HCT116 (cell line): ENCODE data around the gene GMPPA. TPM values are rescaled to one million over a fixed set of nuclear protein-coding genes. Genes with fewer than 3 reads are reported as not detected.

Source experiments
- ATAC-seq: fragments of 200-7000 bp; cut with Tn5 transposase; 2 replicates; pipeline ENCODE4 v1.9.1; 2020; ENCODE audit warnings: mild to moderate bottlenecking, moderate library complexity
- BruUV-seq: library from RNA; stranded (reverse); fragments of 400-500 nt; replicated peaks from 2 replicates; lab custom pipeline; 2021; lab: Mats Ljungman, UMichigan
- CTCF ChIA-PET: fragments of 300-600 bp; sonication (Branson Sonifier 250); formaldehyde crosslinking; loops from one replicate; lab custom pipeline; 2021; ENCODE audit warnings: antibody characterized with exemption; lab: Charles Lee
- POLR2A ChIA-PET: fragments of 300-600, 350-600 bp; sonication (Branson Sonifier 250); formaldehyde crosslinking; loops from one replicate; lab custom pipeline; 2021; ENCODE audit warnings: antibody characterized with exemption; lab: Charles Lee
- RAD21 ChIA-PET, 2 experiments: fragments of 300-600 bp; sonication (Branson Sonifier 250); formaldehyde crosslinking; loops; one replicate each; lab custom pipeline; 2023; ENCODE audit warnings: low total read pairs in 2 of 2; ENCODE audit not compliant: uncharacterized antibody in 2 of 2, unreplicated experiment in 2 of 2, low non-redundant PET in 1 of 2; lab: Charles Lee
- DNase-seq: peaks from one replicate; pipeline ENCODE4 v3.0.0-alpha.2; 2010; ENCODE audit warnings: low read depth, low spot score
- H2AFZ ChIP-seq: fragments of 200-600 bp; shearing (Covaris generic), sonication (generic); 2 replicates; pipeline ENCODE4 v1.6.1; 2017; ENCODE audit warnings: low read depth, mixed run types, mixed read lengths, antibody characterized with exemption, low read length; ENCODE audit not compliant: poor library complexity, severe bottlenecking
- H3K27ac ChIP-seq: 2 replicates; pipeline ENCODE4 v1.5.1; 2012; ENCODE audit warnings: low read depth, low read length
- H3K27me3 ChIP-seq: fragments of 200-600 bp; sonication (generic); 2 replicates; pipeline ENCODE4 v1.6.1; 2016; ENCODE audit warnings: mixed run types, low read length, mixed read lengths; ENCODE audit not compliant: insufficient read depth
- H3K36me3 ChIP-seq, 2 experiments: fragments of 200-500 bp in 1 of 2; fragments of 200-600 bp in 1 of 2; sonication (Bioruptor generic) in 1 of 2; sonication (generic) in 1 of 2; 2 replicates each; pipeline versions ENCODE4 v1.5.1 to v1.6.1; 2014 to 2016; ENCODE audit warnings: low read length in 2 of 2, inconsistent platforms in 1 of 2, mixed read lengths in 1 of 2, mixed run types in 1 of 2; ENCODE audit not compliant: insufficient read depth in 2 of 2, control insufficient read depth in 1 of 2
- H3K4me1 ChIP-seq, 2 experiments: fragments of 200-600 bp in 1 of 2; sonication (generic) in 1 of 2; 2 replicates each; pipeline versions ENCODE4 v1.5.1 to v1.6.1; 2012 to 2017; ENCODE audit warnings: low read length in 2 of 2, inconsistent platforms in 1 of 2, mild to moderate bottlenecking in 1 of 2, mixed read lengths in 1 of 2, mixed run types in 1 of 2, moderate library complexity in 1 of 2; ENCODE audit not compliant: insufficient read depth in 2 of 2, control insufficient read depth in 1 of 2
- H3K4me2 ChIP-seq: fragments of 200-600 bp; sonication (generic); 2 replicates; pipeline ENCODE4 v1.6.1; 2017; ENCODE audit warnings: mixed run types, low read length, mixed read lengths
- H3K4me3 ChIP-seq, 2 experiments: fragments of 200-600 bp in 1 of 2; sonication (generic) in 1 of 2; replicated peaks in 1 of 2; 2 replicates each; pipeline ENCODE4 v1.5.1; 2011 to 2016; ENCODE audit warnings: low read length in 2 of 2, control low read depth in 1 of 2, low read depth in 1 of 2, mild to moderate bottlenecking in 1 of 2, mixed read lengths in 1 of 2, mixed run types in 1 of 2
- H3K79me2 ChIP-seq: fragments of 200-600 bp; sonication (generic); 2 replicates; pipeline ENCODE4 v1.6.1; 2017; ENCODE audit warnings: mild to moderate bottlenecking, mixed run types, low read length, moderate library complexity, mixed read lengths; ENCODE audit not compliant: insufficient read depth
- H3K9ac ChIP-seq: fragments of 200-600 bp; sonication (generic); 2 replicates; pipeline ENCODE4 v1.6.1; 2016; ENCODE audit warnings: low read length, mixed read lengths
- H3K9me2 ChIP-seq: fragments of 200-600 bp; sonication (generic), shearing (Covaris generic); 2 replicates; pipeline ENCODE4 v1.6.1; 2017; ENCODE audit warnings: mixed run types, mild to moderate bottlenecking, moderate library complexity; ENCODE audit not compliant: insufficient read depth
- H3K9me3 ChIP-seq, 2 experiments: fragments of 200-500 bp in 1 of 2; fragments of 200-600 bp in 1 of 2; sonication (Bioruptor generic) in 1 of 2; sonication (generic) in 1 of 2; 2 replicates each; pipeline ENCODE4 v1.6.1; 2014 to 2017; ENCODE audit warnings: low read length in 2 of 2, mixed read lengths in 2 of 2, inconsistent platforms in 1 of 2, low read depth in 1 of 2, mild to moderate bottlenecking in 1 of 2, mixed run types in 1 of 2, moderate library complexity in 1 of 2; ENCODE audit not compliant: control insufficient read depth in 1 of 2, insufficient read depth in 1 of 2
- H4K20me1 ChIP-seq: fragments of 200-600 bp; sonication (generic), shearing (Covaris generic); 2 replicates; pipeline ENCODE4 v1.6.1; 2017; ENCODE audit warnings: mixed run types, mild to moderate bottlenecking, moderate library complexity; ENCODE audit not compliant: insufficient read depth
- CEBPB ChIP-seq: IDR thresholded peaks from 2 replicates; pipeline ENCODE4 v1.6.1; 2012; ENCODE audit warnings: low read depth
- ELF1 ChIP-seq: IDR thresholded peaks from 2 replicates; pipeline ENCODE4 v1.6.1; 2012; ENCODE audit warnings: low read depth, borderline replicate concordance
- EZH2 ChIP-seq: fragments of 200-600 bp; sonication (generic); IDR thresholded peaks from 2 replicates; pipeline ENCODE4 v1.6.1; 2017; ENCODE audit warnings: antibody characterized with exemption, mixed run types
- EZH2phosphoT487 ChIP-seq: fragments of 200-600 bp; IDR thresholded peaks from 2 replicates; pipeline ENCODE4 v1.6.1; 2018; ENCODE audit warnings: antibody characterized with exemption, borderline replicate concordance
- FOSL1 ChIP-seq: IDR thresholded peaks from 2 replicates; pipeline ENCODE4 v1.6.1; 2012; ENCODE audit warnings: low read depth
- JUND ChIP-seq: IDR thresholded peaks from 2 replicates; pipeline ENCODE4 v1.6.1; 2012
- POLR2A ChIP-seq: IDR thresholded peaks from 2 replicates; pipeline ENCODE4 v1.7.0; 2011; ENCODE audit warnings: borderline replicate concordance; ENCODE audit not compliant: insufficient read depth, insufficient read length; ENCODE audit errors: extremely low read depth
- SIN3A ChIP-seq: IDR thresholded peaks from 2 replicates; pipeline ENCODE4 v1.6.1; 2012; ENCODE audit warnings: low read depth
- SP1 ChIP-seq: IDR thresholded peaks from 2 replicates; pipeline ENCODE4 v1.6.1; 2012; ENCODE audit warnings: low read depth
- ZBTB33 ChIP-seq: IDR thresholded peaks from 2 replicates; pipeline ENCODE4 v1.6.1; 2011; ENCODE audit warnings: mild to moderate bottlenecking, low read length, moderate library complexity; ENCODE audit not compliant: insufficient replicate concordance; ENCODE audit errors: extremely low read depth
- ZFX ChIP-seq: fragments of 450-650 bp; IDR thresholded peaks from 2 replicates; pipeline ENCODE4 v1.6.1; 2017
- ZNF274 ChIP-seq: fragments of 200-500 bp; sonication (Bioruptor generic); IDR thresholded peaks from 2 replicates; pipeline ENCODE4 v1.6.1; 2014; ENCODE audit warnings: mild to moderate bottlenecking, low read depth, low read length, inconsistent platforms
- intact Hi-C: fragments of 100-400 bp; cut with micrococcal nuclease; formaldehyde crosslinking; loops from 2 replicates; pipeline ENCODE4 v1.10.0; 2022
- total RNA-seq: library from RNA; stranded (reverse); gene quantifications from one replicate; pipeline ENCODE4 v1.2.1, GENCODE V29; 2021; ENCODE audit not compliant: unreplicated experiment
- TF ChIP-seq, protein P1 (sequence below): IDR thresholded peaks from 2 replicates; pipeline ENCODE4 v1.6.1; 2012

The GMPPA gene
- total RNA-seq, 1 experiment from 2014 or later, result 71.8 TPM

- no peak for TF ChIP-seq EZH2
- TF ChIP-seq, all 23 proteins: peak for 0
- Histone ChIP-seq H3K4me2 (no peak overlapping the region), H3K79me2 (no peaks in the 10 kb centered on the region), H3K9ac (no peak overlapping the region), H3K27ac (no peak overlapping the region), H3K27me3 (no peaks in the 10 kb centered on the region), H3K9me3 (no peaks in the 10 kb centered on the region), H2AFZ (no peak overlapping the region), H3K4me1 (peaks cover 42 to 70% of the 10 kb centered on the region in 2 experiments), H4K20me1 (no peaks in the 10 kb centered on the region), H3K4me3 (no peak overlapping the region), H3K36me3 (no peaks in the 10 kb centered on the region), H3K9me2 (no peaks in the 10 kb centered on the region)
- ChIA-PET RAD21 (no interaction called here), CTCF (interaction anchor here (1.7 to 7.7 kb wide), 2 partner anchors 26 to 30 kb away, joined by 6 to 103 read pairs; partner anchors contain the start of gene GMPPA), POLR2A (no interaction called here)
- DNase-seq, result no peak
- intact Hi-C loops, result no loop called here
- no TSS peak for BruUV-seq
- ATAC-seq, result no peak
Observed at GRCh38 chr2:219524817-219525216, 26.1 kb downstream of the GMPPA start.

DNA sequence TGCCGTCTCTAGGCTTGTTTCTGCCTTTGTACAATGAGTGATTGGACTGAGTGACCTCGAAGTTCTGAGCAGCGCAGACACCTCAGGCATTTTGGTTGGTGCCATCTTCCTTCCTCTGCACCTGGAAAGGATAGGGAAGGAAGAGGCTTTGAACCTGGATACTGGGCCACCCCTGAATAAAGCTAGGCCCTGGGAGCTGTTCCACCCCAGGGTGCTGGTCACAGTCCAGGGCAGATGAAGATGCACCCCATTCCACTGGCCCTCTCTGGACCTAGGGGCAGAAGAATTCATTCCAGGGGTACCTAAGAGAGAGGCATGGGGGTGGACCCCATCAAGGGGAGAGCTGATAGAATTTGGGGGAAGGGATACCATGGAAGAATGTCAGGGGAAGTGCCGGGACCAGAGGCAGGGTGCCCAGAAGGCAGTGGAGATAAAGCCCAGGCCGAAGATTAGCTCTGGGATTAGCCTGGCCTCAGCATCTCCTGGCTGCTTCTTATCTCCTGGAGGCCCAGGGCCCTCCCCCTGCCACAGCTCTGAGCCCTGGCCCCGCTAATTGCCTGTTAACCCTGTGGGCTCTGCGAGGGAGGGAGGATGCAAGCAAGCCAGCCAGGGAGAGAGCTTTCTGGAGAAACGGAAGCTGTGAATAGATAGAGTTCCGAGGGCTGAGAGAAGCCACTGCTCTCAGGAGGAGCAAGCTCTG is 27.0 kb downstream of the GMPPA start:
- no peaks in the 10 kb centered on the region for H3K36me3 ChIP-seq
- ChIA-PET POLR2A (no interaction called here), RAD21 (no interaction called here), CTCF (interaction anchor here (1.7 to 7.7 kb wide), 3 partner anchors 27 to 123 kb away, joined by 6 to 109 read pairs (median 103); partner anchors contain the start of gene GMPPA)
- no peaks in the 10 kb centered on the region for H4K20me1 ChIP-seq
- no peak overlapping the region for H2AFZ ChIP-seq
- intact Hi-C loops, result no loop called here
- BruUV-seq, result no TSS peak
- DNase-seq, result no peak
- no peaks in the 10 kb centered on the region for H3K79me2 ChIP-seq
- no peaks in the 10 kb centered on the region for H3K27me3 ChIP-seq
- H3K9me3 ChIP-seq, result no peaks in the 10 kb centered on the region
- H3K4me1 ChIP-seq, result peaks cover 36 to 69% of the 10 kb centered on the region in 2 experiments
- no peak overlapping the region for H3K4me3 ChIP-seq
- H3K9ac ChIP-seq, result no peak overlapping the region
- TF ChIP-seq FOSL1, result no peak
- TF ChIP-seq ZBTB33, result no peak
- TF ChIP-seq ZFX, result no peak
- TF ChIP-seq, protein P1, sequence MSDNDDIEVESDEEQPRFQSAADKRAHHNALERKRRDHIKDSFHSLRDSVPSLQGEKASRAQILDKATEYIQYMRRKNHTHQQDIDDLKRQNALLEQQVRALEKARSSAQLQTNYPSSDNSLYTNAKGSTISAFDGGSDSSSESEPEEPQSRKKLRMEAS, result no peak
- no peak for TF ChIP-seq JUND
- no peak for TF ChIP-seq SIN3A
- no peak for TF ChIP-seq ELF1
- TF ChIP-seq EZH2phosphoT487, result no peak
- no peak for TF ChIP-seq POLR2A
- TF ChIP-seq CEBPB, result no peak
- no peak for TF ChIP-seq SP1
- TF ChIP-seq ZNF274, result no peak
- H3K4me2 ChIP-seq, result no peak overlapping the region
- no peak overlapping the region for H3K27ac ChIP-seq
- no peak for ATAC-seq
- no peaks in the 10 kb centered on the region for H3K9me2 ChIP-seq
